Measurements from ENCODE around the gene INSM1. TPM values are rescaled to one million over a fixed set of nuclear protein-coding genes. Genes with fewer than 3 reads are reported as not detected.

INSM1 gene
- total RNA-seq, 2 donors from 2014 or later: not detected

- DNase-seq (ENCODE audit: low spot score): no peak
- no peaks in the 10 kb centered on the region for H3K9me3 Mint-ChIP-seq
- no peak for ATAC-seq
- H3K36me3 Mint-ChIP-seq: no peaks in the 10 kb centered on the region
- H3K27me3 Mint-ChIP-seq: no peaks in the 10 kb centered on the region
- H3K4me3 Mint-ChIP-seq: no peak overlapping the region
- H3K27ac Mint-ChIP-seq: no peak overlapping the region
- no peaks in the 10 kb centered on the region for H3K4me1 Mint-ChIP-seq (ENCODE audit: low read depth in 2 of 2)
These were observed 42.8 kb downstream of the INSM1 start for GRCh38 chr20:20410678-20411077.

GRCh38 chr20:20411402-20411801 lies 43.5 kb downstream of the INSM1 start:
- no peak overlapping the region for H3K4me3 Mint-ChIP-seq
- no peak overlapping the region for H3K27ac Mint-ChIP-seq
- H3K4me1 Mint-ChIP-seq (ENCODE audit: low read depth in 2 of 2): no peaks in the 10 kb centered on the region
- ATAC-seq: no peak
- no peaks in the 10 kb centered on the region for H3K9me3 Mint-ChIP-seq
- no peaks in the 10 kb centered on the region for H3K27me3 Mint-ChIP-seq
- DNase-seq (ENCODE audit: low spot score): no peak
- no peaks in the 10 kb centered on the region for H3K36me3 Mint-ChIP-seq

GRCh38 chr20:20411836-20412235 lies 43.9 kb downstream of the INSM1 start:
- Mint-ChIP-seq H3K4me3 (no peak overlapping the region), H3K9me3 (no peaks in the 10 kb centered on the region), H3K36me3 (no peaks in the 10 kb centered on the region), H3K4me1 (ENCODE audit: low read depth in 2 of 2) (no peaks in the 10 kb centered on the region), H3K27ac (no peak overlapping the region), H3K27me3 (no peaks in the 10 kb centered on the region)
- DNase-seq (ENCODE audit: low spot score): no peak
- no peak for ATAC-seq

- no peaks in the 10 kb centered on the region for H3K27me3 Mint-ChIP-seq
- no peak overlapping the region for H3K4me3 Mint-ChIP-seq
- peaks cover 2 to 4% of the 10 kb centered on the region in 2 donors for H3K4me1 Mint-ChIP-seq (ENCODE audit: low read depth in 2 of 2)
- H3K9me3 Mint-ChIP-seq: no peaks in the 10 kb centered on the region
- H3K27ac Mint-ChIP-seq: no peak overlapping the region
- ATAC-seq (no peak), DNase-seq (ENCODE audit: low spot score) (no peak)
- H3K36me3 Mint-ChIP-seq: no peaks in the 10 kb centered on the region
These were observed 44.8 kb downstream of the INSM1 start for GRCh38 chr20:20412750-20413149.

GRCh38 chr20:20413810-20414281 lies 45.9 kb downstream of the INSM1 start:
- H3K9me3 Mint-ChIP-seq: no peaks in the 10 kb centered on the region
- ATAC-seq (no peak), DNase-seq (ENCODE audit: low spot score) (no peak)
- H3K27me3 Mint-ChIP-seq: no peaks in the 10 kb centered on the region
- H3K27ac Mint-ChIP-seq: no peak overlapping the region
- H3K36me3 Mint-ChIP-seq: no peaks in the 10 kb centered on the region
- H3K4me1 Mint-ChIP-seq (ENCODE audit: low read depth in 2 of 2): peaks cover 5 to 7% of the 10 kb centered on the region in 2 donors
- H3K4me3 Mint-ChIP-seq: no peak overlapping the region

- H3K36me3 Mint-ChIP-seq: no peaks in the 10 kb centered on the region
- no peak overlapping the region for H3K4me3 Mint-ChIP-seq
These were observed 46.8 kb downstream of the INSM1 start for GRCh38 chr20:20414640-20415220.

GRCh38 chr20:20415321-20415720 lies 47.4 kb downstream of the INSM1 start:
- Mint-ChIP-seq H3K27me3 (no peaks in the 10 kb centered on the region), H3K36me3 (no peaks in the 10 kb centered on the region), H3K9me3 (no peaks in the 10 kb centered on the region), H3K4me1 (ENCODE audit: low read depth in 2 of 2) (peaks cover 5 to 10% of the 10 kb centered on the region in 2 donors), H3K27ac (no peak overlapping the region), H3K4me3 (no peak overlapping the region)
- no peak for DNase-seq (ENCODE audit: low spot score)
- ATAC-seq: no peak

More at GRCh38 chr20:20414640-20415220, 46.8 kb downstream of the INSM1 start:
- Mint-ChIP-seq H3K27me3 (no peaks in the 10 kb centered on the region), H3K9me3 (no peaks in the 10 kb centered on the region), H3K4me1 (ENCODE audit: low read depth in 2 of 2) (peaks cover 5 to 8% of the 10 kb centered on the region in 2 donors), H3K27ac (no peak overlapping the region)
- no peak for DNase-seq (ENCODE audit: low spot score)
- ATAC-seq: no peak

GRCh38 chr20:20417876-20418676 lies 50.2 kb downstream of the INSM1 start:
- Mint-ChIP-seq H3K36me3 (peaks cover 9% of the 10 kb centered on the region), H3K27ac (no peak overlapping the region), H3K4me3 (no peak overlapping the region), H3K27me3 (no peaks in the 10 kb centered on the region), H3K4me1 (ENCODE audit: low read depth in 2 of 2) (peaks cover 5 to 10% of the 10 kb centered on the region in 2 donors), H3K9me3 (no peaks in the 10 kb centered on the region)
- ATAC-seq (no peak), DNase-seq (ENCODE audit: low spot score) (no peak)
